Tibial nerve (tissue), 4 donors: ENCODE data around the gene G3BP2.

Experiments
- EP300 ChIP-seq, 2 donors: sonication (generic); formaldehyde crosslinking; IDR thresholded peaks; one replicate each; pipeline ENCODE4 v1.6.1; 2017; ENCODE audit warnings: antibody characterized with exemption in 2 of 2, mild to moderate bottlenecking in 1 of 2
- POLR2A ChIP-seq, 2 donors: fragments of 450-650 bp; IDR thresholded peaks; one replicate each; pipeline ENCODE4 v1.6.1; 2017; ENCODE audit warnings: antibody characterized with exemption in 2 of 2, mild to moderate bottlenecking in 2 of 2, moderate library complexity in 2 of 2
- TF ChIP-seq, protein P1 (sequence below), 5 experiments: fragments of 200-600 bp in 3 of 5; fragments of 450-650 bp in 2 of 5; sonication (generic) in 3 of 5; IDR thresholded peaks; one replicate each; pipeline ENCODE4 v1.5.1; 2016 to 2019; ENCODE audit warnings: antibody characterized with exemption in 5 of 5, mild to moderate bottlenecking in 3 of 5, moderate library complexity in 2 of 5

DNA sequence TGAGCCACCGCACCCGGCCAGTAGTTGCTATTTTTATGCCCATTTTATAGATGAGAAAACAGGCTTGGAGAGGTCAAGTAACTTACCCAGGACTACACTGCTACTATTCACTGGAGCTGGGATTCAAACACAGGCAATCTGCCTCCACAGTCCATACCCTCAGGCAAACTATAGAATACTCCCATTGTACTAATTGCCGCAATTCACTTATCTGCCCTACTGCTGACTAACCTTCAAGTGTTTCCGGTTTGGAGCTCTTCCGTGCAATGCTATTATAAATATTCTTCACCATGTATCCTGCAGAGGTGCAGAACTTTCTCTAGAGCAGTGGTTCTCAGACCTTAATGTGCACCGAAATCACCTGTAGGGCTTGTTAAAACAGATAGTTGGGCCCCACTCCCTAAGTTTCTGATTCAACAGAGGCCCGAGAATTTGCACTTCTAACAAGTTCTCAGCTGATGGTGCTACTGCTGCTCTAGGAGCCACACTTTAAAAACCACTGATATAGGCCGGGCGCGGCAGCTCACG, 1.9 kb upstream of the G3BP2 start:
- TF ChIP-seq, protein P1, sequence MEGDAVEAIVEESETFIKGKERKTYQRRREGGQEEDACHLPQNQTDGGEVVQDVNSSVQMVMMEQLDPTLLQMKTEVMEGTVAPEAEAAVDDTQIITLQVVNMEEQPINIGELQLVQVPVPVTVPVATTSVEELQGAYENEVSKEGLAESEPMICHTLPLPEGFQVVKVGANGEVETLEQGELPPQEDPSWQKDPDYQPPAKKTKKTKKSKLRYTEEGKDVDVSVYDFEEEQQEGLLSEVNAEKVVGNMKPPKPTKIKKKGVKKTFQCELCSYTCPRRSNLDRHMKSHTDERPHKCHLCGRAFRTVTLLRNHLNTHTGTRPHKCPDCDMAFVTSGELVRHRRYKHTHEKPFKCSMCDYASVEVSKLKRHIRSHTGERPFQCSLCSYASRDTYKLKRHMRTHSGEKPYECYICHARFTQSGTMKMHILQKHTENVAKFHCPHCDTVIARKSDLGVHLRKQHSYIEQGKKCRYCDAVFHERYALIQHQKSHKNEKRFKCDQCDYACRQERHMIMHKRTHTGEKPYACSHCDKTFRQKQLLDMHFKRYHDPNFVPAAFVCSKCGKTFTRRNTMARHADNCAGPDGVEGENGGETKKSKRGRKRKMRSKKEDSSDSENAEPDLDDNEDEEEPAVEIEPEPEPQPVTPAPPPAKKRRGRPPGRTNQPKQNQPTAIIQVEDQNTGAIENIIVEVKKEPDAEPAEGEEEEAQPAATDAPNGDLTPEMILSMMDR (IDR thresholded peaks at IDR 0.05): no peak
- no peak for TF ChIP-seq EP300 (IDR thresholded peaks at IDR 0.05)
- no peak for TF ChIP-seq POLR2A (IDR thresholded peaks at IDR 0.05)
